ENCODE data around the gene HMGB3. TPM values are rescaled to one million over a fixed set of nuclear protein-coding genes. Genes with fewer than 3 reads are reported as not detected.

The HMGB3 gene
- total RNA-seq, 1 experiment from 2014 or later, result 395 TPM

- TF ChIP-seq ZSCAN18 (CRISPR knock-in tag; IDR thresholded peaks at IDR 0.05), result no peak
- TF ChIP-seq MLX (CRISPR knock-in tag; IDR thresholded peaks at IDR 0.05), result no peak
- TF ChIP-seq E2F4 (CRISPR knock-in tag; IDR thresholded peaks at IDR 0.05; ENCODE audit: borderline replicate concordance, low read depth), result no peak
- TF ChIP-seq EMX1 (CRISPR knock-in tag; IDR thresholded peaks at IDR 0.05), result no peak
- no peak for TF ChIP-seq MXD4 (CRISPR knock-in tag; IDR thresholded peaks at IDR 0.05; ENCODE audit: borderline replicate concordance)
Measured at GRCh38 chrX:150940844-150941495, 42.2 kb upstream of the HMGB3 start (continued).

GRCh38 chrX:150941580-150941979, 41.6 kb upstream of the HMGB3 start:
- ATAC-seq, result no peak
- no peak for DNase-seq (ENCODE audit: low spot score)
- no peak overlapping the region for H3K4me3 Mint-ChIP-seq

GRCh38 chrX:150942942-150943594, 40.1 kb upstream of the HMGB3 start:
- Mint-ChIP-seq H3K27me3 (ENCODE audit: low read depth) (no peaks in the 10 kb centered on the region), H3K4me1 (peaks cover 28% of the 10 kb centered on the region), H3K27ac (no peak overlapping the region), H3K4me3 (no peak overlapping the region), H3K36me3 (no peaks in the 10 kb centered on the region), H3K9me3 (no peaks in the 10 kb centered on the region)
- no peak for DNase-seq (ENCODE audit: low spot score)
- ChIA-PET CTCF (no interaction called here), POLR2A (no interaction called here)
- TF ChIP-seq USF1 (CRISPR knock-in tag; IDR thresholded peaks at IDR 0.05) (no peak), ZNF281 (CRISPR knock-in tag; IDR thresholded peaks at IDR 0.05) (no peak), PRRX2 (CRISPR knock-in tag; IDR thresholded peaks at IDR 0.05) (no peak), NR2C2 (CRISPR knock-in tag; IDR thresholded peaks at IDR 0.05) (no peak), IRF2 (CRISPR knock-in tag; IDR thresholded peaks at IDR 0.05; ENCODE audit: borderline replicate concordance, low read depth) (no peak), TEAD4 (CRISPR knock-in tag; IDR thresholded peaks at IDR 0.05) (no peak)
- ATAC-seq, result no peak

More at GRCh38 chrX:150941580-150941979, 41.6 kb upstream of the HMGB3 start:
- H3K36me3 Mint-ChIP-seq, result peaks cover 4% of the 10 kb centered on the region; the same call in 1 of the 2 replicates
- CTCF ChIA-PET, result interaction anchor here (0.9 kb wide), 1 partner anchor 169 kb away, joined by 3 read pairs; no protein-coding TSS in a partner anchor
- H3K9me3 Mint-ChIP-seq, result peaks cover 7% of the 10 kb centered on the region
- H3K27me3 Mint-ChIP-seq (ENCODE audit: low read depth), result no peaks in the 10 kb centered on the region
- POLR2A ChIA-PET, result no interaction called here
- H3K4me1 Mint-ChIP-seq, result peaks cover 28% of the 10 kb centered on the region
- no peak overlapping the region for H3K27ac Mint-ChIP-seq
- TF ChIP-seq ETV6 (CRISPR knock-in tag; IDR thresholded peaks at IDR 0.05) (no peak), ZMAT4 (CRISPR knock-in tag; IDR thresholded peaks at IDR 0.05) (no peak), NR1H2 (CRISPR knock-in tag; IDR thresholded peaks at IDR 0.05) (no peak)

All from WTC11 (cell line).